PFSK-1 (cell line): ENCODE data around the gene DNAH14.

Source experiments
- FOXP2 ChIP-seq: optimal IDR thresholded peaks from 2 replicates; pipeline ENCODE3; 2011; ENCODE audit warnings: borderline replicate concordance, control low read depth, inconsistent platforms; ENCODE audit not compliant: insufficient read depth; ENCODE audit errors: extremely low read length, extremely low read depth
- POLR2AphosphoS5 ChIP-seq: IDR thresholded peaks from 2 replicates; pipeline ENCODE4 v1.6.1; 2012; ENCODE audit warnings: low read depth, mild to moderate bottlenecking, control low read depth, low read length, moderate library complexity
- REST ChIP-seq, 2 experiments: IDR thresholded peaks; 2 replicates each; pipeline versions ENCODE4 v1.6.1 to v1.8.0; 2011 to 2012; ENCODE audit warnings: low read depth in 2 of 2, low read length in 2 of 2, control low read depth in 1 of 2, inconsistent platforms in 1 of 2, mild to moderate bottlenecking in 1 of 2, moderate library complexity in 1 of 2; ENCODE audit not compliant: insufficient read depth in 1 of 2
- SIN3A ChIP-seq: IDR thresholded peaks from 2 replicates; pipeline ENCODE4 v1.6.1; 2012; ENCODE audit warnings: mild to moderate bottlenecking, low read length, moderate library complexity, borderline replicate concordance; ENCODE audit not compliant: insufficient read depth
- TAF1 ChIP-seq: IDR thresholded peaks from 2 replicates; pipeline ENCODE4 v1.6.1; 2012; ENCODE audit warnings: low read length, control low read depth, borderline replicate concordance; ENCODE audit not compliant: insufficient read depth

DNAH14 gene

GRCh38 chr1:225435076-225435475 is 505.6 kb downstream of the DNAH14 start:
- TF ChIP-seq SIN3A (no peak), POLR2AphosphoS5 (no peak), FOXP2 (no peak), TAF1 (no peak), REST (IDR thresholded peaks at IDR 0.05; ENCODE audit: insufficient read depth in 1 of 2, low read depth in 2 of 2, low read length in 2 of 2) (no peak)

- TF ChIP-seq POLR2AphosphoS5 (no peak), SIN3A (no peak), TAF1 (no peak), REST (IDR thresholded peaks at IDR 0.05; ENCODE audit: insufficient read depth in 1 of 2, low read depth in 2 of 2, low read length in 2 of 2) (no peak), FOXP2 (no peak)
Measured at GRCh38 chr1:225435487-225435886, 506.0 kb downstream of the DNAH14 start.

- TF ChIP-seq POLR2AphosphoS5 (no peak), REST (IDR thresholded peaks at IDR 0.05; ENCODE audit: insufficient read depth in 1 of 2, low read depth in 2 of 2, low read length in 2 of 2) (no peak), TAF1 (no peak), FOXP2 (no peak), SIN3A (no peak)
Measured at GRCh38 chr1:225435957-225436392, 506.5 kb downstream of the DNAH14 start.

- TF ChIP-seq POLR2AphosphoS5, result no peak
- TF ChIP-seq FOXP2, result no peak
- no peak for TF ChIP-seq TAF1
- TF ChIP-seq REST (IDR thresholded peaks at IDR 0.05; ENCODE audit: insufficient read depth in 1 of 2, low read depth in 2 of 2, low read length in 2 of 2), result no peak
- no peak for TF ChIP-seq SIN3A
Measured at GRCh38 chr1:225437710-225438437, 508.4 kb downstream of the DNAH14 start.
